ENCODE measurements around the gene POU5F2. TPM values are rescaled to one million over a fixed set of nuclear protein-coding genes. Genes with fewer than 3 reads are reported as not detected.

Gene POU5F2
- 1.3 and 1.7 TPM in 2 replicates for total RNA-seq

GRCh38 chr5:93741136-93741811, at the start of gene POU5F2:
POU5F2 (minus strand) TSS chr5:93741600; CDS start chr5:93741563, 37 bp downstream.
- intact Hi-C loops (cut with micrococcal nuclease), result no loop called here

- intact Hi-C loops (cut with micrococcal nuclease), result no loop called here
These were observed 49.0 kb upstream of the POU5F2 start for GRCh38 chr5:93790401-93790800.

GRCh38 chr5:93789173-93790067, 48.0 kb upstream of the POU5F2 start:
- intact Hi-C loops (cut with micrococcal nuclease), result no loop called here

- intact Hi-C loops (cut with micrococcal nuclease), result no loop called here
These were observed 46.2 kb upstream of the POU5F2 start for GRCh38 chr5:93787598-93787997.

- intact Hi-C loops (cut with micrococcal nuclease), result no loop called here
These were observed 44.1 kb upstream of the POU5F2 start for GRCh38 chr5:93785475-93785874.

- intact Hi-C loops (cut with micrococcal nuclease), result no loop called here
These were observed 41.6 kb upstream of the POU5F2 start for GRCh38 chr5:93782978-93783377.

GRCh38 chr5:93777620-93778019, 36.2 kb upstream of the POU5F2 start:
- intact Hi-C loops (cut with micrococcal nuclease), result no loop called here

GRCh38 chr5:93756372-93756771, 15.0 kb upstream of the POU5F2 start:
- intact Hi-C loops (cut with micrococcal nuclease), result no loop called here

GRCh38 chr5:93755716-93756115, 14.3 kb upstream of the POU5F2 start:
- intact Hi-C loops (cut with micrococcal nuclease), result no loop called here

GRCh38 chr5:93748875-93749397, 7.5 kb upstream of the POU5F2 start:
- intact Hi-C loops (cut with micrococcal nuclease), result no loop called here

GRCh38 chr5:93746406-93747056, 5.1 kb upstream of the POU5F2 start:
- intact Hi-C loops (cut with micrococcal nuclease), result no loop called here

- intact Hi-C loops (cut with micrococcal nuclease), result no loop called here
These were observed 5.1 kb downstream of the POU5F2 start for GRCh38 chr5:93736284-93736683.

- intact Hi-C loops (cut with micrococcal nuclease), result no loop called here
These were observed 6.0 kb downstream of the POU5F2 start for GRCh38 chr5:93735378-93735777.

- intact Hi-C loops (cut with micrococcal nuclease), result no loop called here
These were observed 9.4 kb downstream of the POU5F2 start for GRCh38 chr5:93731987-93732386.

GRCh38 chr5:93726595-93726994, 14.8 kb downstream of the POU5F2 start:
- intact Hi-C loops (cut with micrococcal nuclease), result no loop called here

- intact Hi-C loops (cut with micrococcal nuclease), result no loop called here
These were observed 16.6 kb downstream of the POU5F2 start for GRCh38 chr5:93724791-93725190.

GRCh38 chr5:93723681-93724080, 17.7 kb downstream of the POU5F2 start:
- intact Hi-C loops (cut with micrococcal nuclease), result no loop called here

GRCh38 chr5:93723005-93723404, 18.4 kb downstream of the POU5F2 start:
- intact Hi-C loops (cut with micrococcal nuclease), result no loop called here

GRCh38 chr5:93722588-93722987, 18.8 kb downstream of the POU5F2 start:
- intact Hi-C loops (cut with micrococcal nuclease), result no loop called here

GRCh38 chr5:93721511-93721910, 19.9 kb downstream of the POU5F2 start:
- intact Hi-C loops (cut with micrococcal nuclease), result no loop called here

GRCh38 chr5:93721071-93721470, 20.3 kb downstream of the POU5F2 start:
- intact Hi-C loops (cut with micrococcal nuclease), result no loop called here

- intact Hi-C loops (cut with micrococcal nuclease), result loop anchor here (5.0 kb wide), 1 partner anchor 200 kb away; no protein-coding TSS in a partner anchor
These were observed 24.2 kb downstream of the POU5F2 start for GRCh38 chr5:93717162-93717561.

All from T-helper 2 cell treated with Interferon-gamma antibody and Interleukin-4, amounts not matched to agents 100 ng/mL and 5 ng/mL, for 36 hours (primary cell).